Measurements from ENCODE around the gene EGR1.

EGR1 gene

DNA sequence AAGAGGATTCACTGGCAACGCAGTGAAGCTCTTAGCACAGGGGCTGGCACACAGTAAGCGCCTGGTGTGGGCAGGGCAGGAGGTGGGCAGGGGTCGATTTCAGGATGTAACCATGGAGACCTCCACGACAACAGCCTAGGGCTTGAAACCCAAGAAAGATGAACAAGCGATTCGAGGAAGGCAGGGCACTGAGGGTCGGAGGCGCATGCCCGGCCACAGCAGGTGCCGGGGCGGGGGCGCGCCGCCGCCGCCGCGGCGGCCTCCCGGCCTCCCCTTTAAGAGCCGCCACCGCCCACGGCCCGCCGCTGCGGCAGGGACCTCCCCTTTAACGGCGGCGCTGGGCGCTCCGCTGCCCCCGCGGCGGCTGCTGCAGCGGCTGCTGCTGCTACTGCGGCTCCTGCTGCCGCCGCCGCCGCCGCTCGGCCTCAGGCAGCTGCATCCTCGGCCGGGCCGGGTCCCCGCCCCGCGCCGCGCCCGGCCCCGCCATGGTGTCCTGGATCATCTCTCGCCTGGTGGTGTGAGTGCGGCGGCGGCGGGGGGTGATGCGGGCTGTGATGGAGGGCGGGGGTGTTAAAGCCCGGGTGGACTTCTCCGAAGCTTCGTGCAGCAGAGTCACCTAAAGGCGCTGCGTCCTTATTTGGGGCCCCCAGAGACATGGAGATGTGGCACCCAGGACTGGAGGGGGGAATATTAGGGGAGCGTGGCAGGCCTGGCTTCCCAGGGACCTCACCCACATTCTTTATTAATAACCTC, 26.4 kb upstream of the EGR1 start, which contains the start of gene REEP2:
Gene REEP2, plus strand, starts transcription at position 334 of the 753 bp plus-strand sequence. Its CDS starts 152 bp downstream, at position 486.
- DNase-seq (ENCODE audit: extremely low spot score) = peak; percentile 82
- TF ChIP-seq SP1 (IDR thresholded peaks at IDR 0.05) (no peak), ARNT (IDR thresholded peaks at IDR 0.05) (0 out of 2 replicates have a peak, but pooled peaks have one; percentile 12)
- CTCF ChIA-PET = interaction anchor here (1.0 to 2.1 kb wide), 4 partner anchors 11 to 87 kb away, joined by 4 to 13 read pairs (median 7); no protein-coding TSS in a partner anchor
- POLR2A ChIA-PET = interaction anchor here (1.0 to 2.8 kb wide), 5 partner anchors 10 to 260 kb away, joined by 3 to 14 read pairs (median 3); partner anchors contain the start of genes ETF1, FAM53C and KIF20A

- CTCF ChIA-PET = interaction anchor here (2.0 to 2.1 kb wide), 2 partner anchors 10 to 64 kb away, joined by 10 to 13 read pairs; no protein-coding TSS in a partner anchor
- DNase-seq (ENCODE audit: extremely low spot score) = no peak
- no peak for TF ChIP-seq ZNF384 (IDR thresholded peaks at IDR 0.05)
- TF ChIP-seq L3MBTL2 (conservative IDR thresholded peaks at IDR 0.05) = no peak
- TF ChIP-seq ELF4 (IDR thresholded peaks at IDR 0.05) = no peak
- no peak for TF ChIP-seq PKNOX1 (IDR thresholded peaks at IDR 0.05)
- TF ChIP-seq SUZ12 (IDR thresholded peaks at IDR 0.05) = no peak
- no peak for TF ChIP-seq TARDBP (IDR thresholded peaks at IDR 0.05)
- no peak for TF ChIP-seq ARNT (IDR thresholded peaks at IDR 0.05)
- TF ChIP-seq BHLHE40 (IDR thresholded peaks at IDR 0.05; ENCODE audit: borderline replicate concordance) = no peak
- no peak for TF ChIP-seq HDGF (IDR thresholded peaks at IDR 0.05; ENCODE audit: borderline replicate concordance)
- no peak for TF ChIP-seq FOXA1 (IDR thresholded peaks at IDR 0.05)
- no peak for TF ChIP-seq CTBP1 (IDR thresholded peaks at IDR 0.05; ENCODE audit: borderline replicate concordance)
- no peak for TF ChIP-seq LEF1 (IDR thresholded peaks at IDR 0.05; ENCODE audit: borderline replicate concordance)
- TF ChIP-seq SP1 (IDR thresholded peaks at IDR 0.05) = no peak
- no peak for TF ChIP-seq FOXM1 (IDR thresholded peaks at IDR 0.05; ENCODE audit: borderline replicate concordance)
- TF ChIP-seq FOXK2 (IDR thresholded peaks at IDR 0.05) = no peak
- TF ChIP-seq NFRKB (IDR thresholded peaks at IDR 0.05) = no peak
- POLR2A ChIA-PET = interaction anchor here (1.1 to 2.8 kb wide), 3 partner anchors 10 to 104 kb away, joined by 3 to 14 read pairs (median 3); partner anchors contain the start of genes ETF1 and FAM53C
Observed at GRCh38 chr5:138439477-138440158, 25.7 kb upstream of the EGR1 start.

- POLR2A ChIA-PET = interaction anchor here (2.8 kb wide), 1 partner anchor 9 kb away, joined by 14 read pairs; no protein-coding TSS in a partner anchor
- TF ChIP-seq L3MBTL2 (conservative IDR thresholded peaks at IDR 0.05) = no peak
- no peak for TF ChIP-seq CTBP1 (IDR thresholded peaks at IDR 0.05; ENCODE audit: borderline replicate concordance)
- TF ChIP-seq FOXA1 (IDR thresholded peaks at IDR 0.05) = no peak
- no peak for TF ChIP-seq FOXK2 (IDR thresholded peaks at IDR 0.05)
- TF ChIP-seq ELF4 (IDR thresholded peaks at IDR 0.05) = no peak
- no peak for TF ChIP-seq SP1 (IDR thresholded peaks at IDR 0.05)
- no peak for TF ChIP-seq PKNOX1 (IDR thresholded peaks at IDR 0.05)
- no peak for TF ChIP-seq HDGF (IDR thresholded peaks at IDR 0.05; ENCODE audit: borderline replicate concordance)
- TF ChIP-seq FOXM1 (IDR thresholded peaks at IDR 0.05; ENCODE audit: borderline replicate concordance) = no peak
- TF ChIP-seq TARDBP (IDR thresholded peaks at IDR 0.05) = no peak
- no peak for TF ChIP-seq ARNT (IDR thresholded peaks at IDR 0.05)
- TF ChIP-seq ZNF384 (IDR thresholded peaks at IDR 0.05) = no peak
- TF ChIP-seq BHLHE40 (IDR thresholded peaks at IDR 0.05; ENCODE audit: borderline replicate concordance) = no peak
- TF ChIP-seq LEF1 (IDR thresholded peaks at IDR 0.05; ENCODE audit: borderline replicate concordance) = no peak
- TF ChIP-seq SUZ12 (IDR thresholded peaks at IDR 0.05) = no peak
- no peak for TF ChIP-seq NFRKB (IDR thresholded peaks at IDR 0.05)
- CTCF ChIA-PET = no interaction called here
- DNase-seq (ENCODE audit: extremely low spot score) = no peak
Observed at GRCh38 chr5:138440159-138441073, 24.9 kb upstream of the EGR1 start.

DNA sequence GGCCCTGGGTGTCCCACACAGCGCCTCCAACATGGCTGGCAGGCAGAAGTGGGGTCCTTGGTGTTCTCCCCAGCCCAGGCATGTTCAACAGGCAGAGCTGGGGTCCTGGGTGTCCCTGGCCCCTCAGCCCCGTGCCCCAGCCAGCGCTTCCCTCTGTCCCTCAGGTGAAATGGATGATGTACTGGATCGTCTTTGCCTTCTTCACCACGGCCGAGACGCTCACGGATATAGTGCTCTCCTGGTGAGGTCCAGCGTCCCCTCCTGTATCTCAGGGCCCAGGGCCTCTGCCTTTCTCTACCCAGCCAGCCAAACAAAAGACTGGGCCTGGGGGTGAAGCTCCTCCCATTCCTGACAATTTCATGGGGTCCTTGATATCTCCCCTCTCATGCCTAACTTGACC, 24.1 kb upstream of the EGR1 start:
- DNase-seq (ENCODE audit: extremely low spot score) = no peak
- ChIA-PET POLR2A (no interaction called here), CTCF (no interaction called here)
- TF ChIP-seq NFRKB (IDR thresholded peaks at IDR 0.05) (no peak), FOXA1 (IDR thresholded peaks at IDR 0.05) (no peak), TARDBP (IDR thresholded peaks at IDR 0.05) (no peak), LEF1 (IDR thresholded peaks at IDR 0.05; ENCODE audit: borderline replicate concordance) (no peak), ELF4 (IDR thresholded peaks at IDR 0.05) (no peak), SP1 (IDR thresholded peaks at IDR 0.05) (no peak), ARNT (IDR thresholded peaks at IDR 0.05) (no peak), CTBP1 (IDR thresholded peaks at IDR 0.05; ENCODE audit: borderline replicate concordance) (no peak), BHLHE40 (IDR thresholded peaks at IDR 0.05; ENCODE audit: borderline replicate concordance) (no peak), SUZ12 (IDR thresholded peaks at IDR 0.05) (no peak), FOXM1 (IDR thresholded peaks at IDR 0.05; ENCODE audit: borderline replicate concordance) (no peak), FOXK2 (IDR thresholded peaks at IDR 0.05) (no peak), ZNF384 (IDR thresholded peaks at IDR 0.05) (no peak), PKNOX1 (IDR thresholded peaks at IDR 0.05) (no peak), L3MBTL2 (conservative IDR thresholded peaks at IDR 0.05) (no peak), HDGF (IDR thresholded peaks at IDR 0.05; ENCODE audit: borderline replicate concordance) (no peak)

Data from HEK293T (cell line).